Keratinocyte (primary cell): ENCODE data around the gene CDH13. TPM values are rescaled to one million over a fixed set of nuclear protein-coding genes. Genes with fewer than 3 reads are reported as not detected.

Experiments
- DNase-seq: peaks from one replicate; pipeline ENCODE4 v3.0.0-alpha.2; 2011; ENCODE audit warnings: low read depth, missing footprints, low spot score
- FAIRE-seq: peaks from 2 replicates; lab custom pipeline; 2011; peaks lifted over from hg19 to GRCh38; lab: Jason Lieb, UNC
- H2AFZ ChIP-seq: 2 replicates; pipeline ENCODE4 v1.6.0; 2012; ENCODE audit warnings: low read length, control low read depth, inconsistent platforms; ENCODE audit not compliant: control insufficient read depth
- H3K27ac ChIP-seq: 2 replicates; pipeline ENCODE4 v1.5.1; 2011; ENCODE audit warnings: low read length; ENCODE audit not compliant: control insufficient read depth, insufficient read depth
- H3K27me3 ChIP-seq: 3 replicates; pipeline ENCODE4 v1.6.0; 2011; ENCODE audit warnings: low read length; ENCODE audit not compliant: control insufficient read depth, insufficient read depth; ENCODE audit errors: extremely low read depth
- H3K36me3 ChIP-seq, 2 experiments: 2 replicates in 1 of 2; 3 replicates in 1 of 2; pipeline ENCODE4 v1.5.1; 2011; ENCODE audit warnings: low read length in 2 of 2, mild to moderate bottlenecking in 1 of 2; ENCODE audit not compliant: control insufficient read depth in 2 of 2, insufficient read depth in 2 of 2; ENCODE audit errors: extremely low read depth in 1 of 2
- H3K4me1 ChIP-seq: 3 replicates; pipeline ENCODE4 v1.5.1; 2011; ENCODE audit warnings: low read length; ENCODE audit not compliant: control insufficient read depth, insufficient read depth; ENCODE audit errors: extremely low read depth
- H3K4me2 ChIP-seq: 3 replicates; pipeline ENCODE4 v1.6.0; 2011; ENCODE audit warnings: low read depth, low read length; ENCODE audit not compliant: control insufficient read depth, insufficient read depth; ENCODE audit errors: extremely low read depth
- H3K4me3 ChIP-seq, 3 experiments: fragments of 200-600 bp in 1 of 3; sonication (generic) in 1 of 3; 2 replicates in 2 of 3; 3 replicates in 1 of 3; pipeline ENCODE4 v1.5.1; 2011 to 2016; ENCODE audit warnings: low read length in 3 of 3, mild to moderate bottlenecking in 3 of 3, control low read depth in 2 of 3, inconsistent platforms in 1 of 3, low read depth in 1 of 3, mixed read lengths in 1 of 3, mixed run types in 1 of 3, moderate library complexity in 1 of 3; ENCODE audit not compliant: control insufficient read depth in 2 of 3, insufficient read depth in 2 of 3; ENCODE audit errors: extremely low read depth in 1 of 3
- H3K79me2 ChIP-seq: 2 replicates; pipeline ENCODE4 v1.6.0; 2012; ENCODE audit warnings: low read length; ENCODE audit not compliant: control insufficient read depth, insufficient read depth
- H3K9ac ChIP-seq: 3 replicates; pipeline ENCODE4 v1.6.0; 2011; ENCODE audit warnings: low read length; ENCODE audit not compliant: control insufficient read depth, insufficient read depth; ENCODE audit errors: extremely low read depth
- H3K9me1 ChIP-seq: 3 replicates; pipeline ENCODE4 v1.6.0; 2011; ENCODE audit warnings: low read length; ENCODE audit not compliant: control insufficient read depth, insufficient read depth; ENCODE audit errors: extremely low read depth
- H3K9me3 ChIP-seq: 2 replicates; pipeline ENCODE4 v1.5.1; 2012; ENCODE audit warnings: low read depth, low read length; ENCODE audit not compliant: control insufficient read depth
- H4K20me1 ChIP-seq: 3 replicates; pipeline ENCODE4 v1.6.0; 2011; ENCODE audit warnings: low read length; ENCODE audit not compliant: control insufficient read depth, insufficient read depth; ENCODE audit errors: extremely low read depth
- EZH2 ChIP-seq: IDR thresholded peaks from one replicate; pipeline ENCODE4 v1.6.1; 2012; ENCODE audit warnings: inconsistent platforms, mild to moderate bottlenecking, low read length, moderate library complexity
- dilution Hi-C: fragments of 300-500 bp; cut with MboI; formaldehyde crosslinking; loops from one replicate; pipeline ENCODE4 v1.7.0; 2020; ENCODE audit warnings: low sequenced_read_pairs; ENCODE audit not compliant: extremely low pct_ligation_motif_present
- polyA plus RNA-seq, 5 experiments: library from polyadenylated mRNA; depleted of rRNA in 3 of 5; stranded (reverse) in 3 of 5; stranded (forward) in 1 of 5; unstranded in 1 of 5; fragments of >200 nt; gene quantifications; 1 replicate in 1 of 5; 2 replicates in 3 of 5; 3 replicates in 1 of 5; pipeline versions ENCODE4 v1.2.1 to v1.2.3, GENCODE V29; 2011 to 2012; ENCODE audit warnings: missing spikeins in 2 of 5, low read depth in 1 of 5, low replicate concordance in 1 of 5
- TF ChIP-seq, protein P1 (sequence below), 3 experiments: IDR thresholded peaks in 1 of 3; conservative IDR thresholded peaks in 1 of 3; optimal IDR thresholded peaks in 1 of 3; 2 replicates in 2 of 3; 3 replicates in 1 of 3; pipeline versions ENCODE3 to v1.5.1; 2011; ENCODE audit warnings: low read length in 3 of 3, mild to moderate bottlenecking in 3 of 3, moderate library complexity in 2 of 3, control low read depth in 1 of 3, inconsistent platforms in 1 of 3; ENCODE audit not compliant: insufficient read depth in 2 of 3; ENCODE audit errors: extremely low read depth in 1 of 3

Gene CDH13
- polyA plus RNA-seq, 1 donor (not counting 4 experiments of a cell fraction or from before 2014, with no cell fraction given) = 111 TPM

DNA sequence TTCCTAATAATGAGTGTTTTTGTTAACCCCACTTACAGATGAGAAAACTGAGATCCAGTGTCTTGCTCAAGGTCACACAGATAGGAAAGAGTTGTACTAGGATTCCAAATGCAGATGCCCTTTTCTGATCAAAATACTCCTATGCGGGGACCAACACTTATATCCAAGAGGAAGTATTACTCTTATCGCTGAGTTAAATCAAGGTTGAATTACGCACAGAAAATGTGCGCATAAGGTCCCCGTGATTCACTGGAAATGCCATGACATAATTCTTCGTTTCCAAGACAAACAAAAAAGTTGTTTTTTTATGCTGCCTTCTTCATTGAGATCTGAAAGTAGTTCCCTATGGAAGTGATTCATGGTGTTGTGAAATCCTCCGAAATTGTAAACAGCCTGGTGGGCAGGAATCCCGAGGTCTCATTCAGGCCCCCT, 717.2 kb downstream of the CDH13 start:
- Histone ChIP-seq H3K4me2 (no peak overlapping the region), H4K20me1 (no peaks in the 10 kb centered on the region), H3K9ac (no peak overlapping the region), H3K9me3 (no peaks in the 10 kb centered on the region), H3K79me2 (no peaks in the 10 kb centered on the region), H3K4me3 (no peak overlapping the region), H3K27ac (no peak overlapping the region), H3K36me3 (peaks cover 0 to under 1% of the 10 kb centered on the region in 2 experiments), H2AFZ (no peak overlapping the region), H3K27me3 (no peaks in the 10 kb centered on the region), H3K9me1 (no peaks in the 10 kb centered on the region), H3K4me1 (no peaks in the 10 kb centered on the region)
- dilution Hi-C loops = no loop called here
- DNase-seq (no peak), FAIRE-seq (no peak)
- no peak for TF ChIP-seq EZH2
- TF ChIP-seq, protein P1, sequence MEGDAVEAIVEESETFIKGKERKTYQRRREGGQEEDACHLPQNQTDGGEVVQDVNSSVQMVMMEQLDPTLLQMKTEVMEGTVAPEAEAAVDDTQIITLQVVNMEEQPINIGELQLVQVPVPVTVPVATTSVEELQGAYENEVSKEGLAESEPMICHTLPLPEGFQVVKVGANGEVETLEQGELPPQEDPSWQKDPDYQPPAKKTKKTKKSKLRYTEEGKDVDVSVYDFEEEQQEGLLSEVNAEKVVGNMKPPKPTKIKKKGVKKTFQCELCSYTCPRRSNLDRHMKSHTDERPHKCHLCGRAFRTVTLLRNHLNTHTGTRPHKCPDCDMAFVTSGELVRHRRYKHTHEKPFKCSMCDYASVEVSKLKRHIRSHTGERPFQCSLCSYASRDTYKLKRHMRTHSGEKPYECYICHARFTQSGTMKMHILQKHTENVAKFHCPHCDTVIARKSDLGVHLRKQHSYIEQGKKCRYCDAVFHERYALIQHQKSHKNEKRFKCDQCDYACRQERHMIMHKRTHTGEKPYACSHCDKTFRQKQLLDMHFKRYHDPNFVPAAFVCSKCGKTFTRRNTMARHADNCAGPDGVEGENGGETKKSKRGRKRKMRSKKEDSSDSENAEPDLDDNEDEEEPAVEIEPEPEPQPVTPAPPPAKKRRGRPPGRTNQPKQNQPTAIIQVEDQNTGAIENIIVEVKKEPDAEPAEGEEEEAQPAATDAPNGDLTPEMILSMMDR (optimal IDR thresholded peaks at IDR 0.05 in 1 of 3, IDR thresholded peaks at IDR 0.05 in 1 of 3, conservative IDR thresholded peaks at IDR 0.05 in 1 of 3; ENCODE audit: extremely low read depth in 1 of 3, insufficient read depth in 2 of 3, low read length in 3 of 3) = no peak

DNA sequence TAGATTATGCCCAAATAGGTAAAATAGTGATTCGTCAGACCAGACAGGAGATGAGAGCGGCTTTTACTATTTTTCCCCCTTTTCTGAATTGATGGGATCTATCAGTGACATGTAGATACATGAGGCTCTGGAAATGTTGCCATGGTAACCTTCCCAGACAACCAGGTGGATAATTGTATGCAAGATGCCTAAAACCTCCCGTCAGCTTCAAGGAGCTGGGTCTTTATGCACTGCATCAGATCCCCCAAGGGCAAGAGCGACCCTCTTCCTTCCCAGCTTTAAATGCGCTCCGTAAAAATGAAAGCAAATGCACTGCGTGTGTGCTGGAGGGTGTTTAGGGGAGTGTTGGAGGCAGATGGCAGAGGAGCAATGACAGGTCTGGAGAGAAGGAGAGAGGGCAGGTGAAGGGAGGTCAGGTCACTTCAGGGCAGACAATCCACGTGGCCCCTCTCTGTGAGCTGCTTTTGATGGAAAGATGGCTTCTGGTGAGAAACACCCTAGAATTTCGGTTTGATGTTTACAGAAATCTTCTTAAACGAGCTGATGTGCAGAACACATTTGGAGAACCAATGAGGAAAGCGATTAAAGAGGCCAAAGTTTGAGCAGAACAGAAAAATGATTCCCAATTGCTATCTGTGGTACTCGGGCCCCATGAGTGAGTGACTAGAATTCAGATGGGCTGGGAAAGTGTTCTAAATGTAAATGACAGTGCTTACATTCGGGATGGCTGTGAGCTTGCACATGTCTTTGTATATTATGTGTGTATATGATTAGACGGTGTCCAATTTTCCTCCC, 719.3 kb downstream of the CDH13 start:
- H3K27me3 ChIP-seq = no peaks in the 10 kb centered on the region
- no peaks in the 10 kb centered on the region for H3K9me3 ChIP-seq
- DNase-seq (no peak), FAIRE-seq (no peak)
- peaks cover 3% of the 10 kb centered on the region for H3K4me1 ChIP-seq
- no peaks in the 10 kb centered on the region for H3K79me2 ChIP-seq
- no peak overlapping the region for H2AFZ ChIP-seq
- H4K20me1 ChIP-seq = no peaks in the 10 kb centered on the region
- H3K9ac ChIP-seq = no peak overlapping the region
- dilution Hi-C loops = no loop called here
- H3K4me3 ChIP-seq = no peak overlapping the region
- H3K9me1 ChIP-seq = no peaks in the 10 kb centered on the region
- no peak overlapping the region for H3K4me2 ChIP-seq
- H3K36me3 ChIP-seq = peaks cover 0 to 3% of the 10 kb centered on the region in 2 experiments
- TF ChIP-seq, protein P1 (optimal IDR thresholded peaks at IDR 0.05 in 1 of 3, IDR thresholded peaks at IDR 0.05 in 1 of 3, conservative IDR thresholded peaks at IDR 0.05 in 1 of 3; ENCODE audit: extremely low read depth in 1 of 3, insufficient read depth in 2 of 3, low read length in 3 of 3) = no peak
- TF ChIP-seq EZH2 = no peak
- no peak overlapping the region for H3K27ac ChIP-seq
